IPS DF 6.9 (cell line): ENCODE data around the gene TAF4B.
"Not testable (repeated sequence)": the region's sequence is repeated elsewhere in the genome, so short reads cannot be mapped to it uniquely, and the experiment has no call there.

Experiments used
- DNase-seq: peaks from one replicate; pipeline ENCODE4 v3.0.0-alpha.2; 2013; ENCODE audit warnings: low read depth, low spot score
- H3K27ac ChIP-seq: one replicate; pipeline ENCODE4 v1.5.1; 2013; ENCODE audit warnings: low read length, control low read depth
- H3K27me3 ChIP-seq: 2 replicates; pipeline ENCODE4 v1.6.1; 2013; ENCODE audit warnings: mild to moderate bottlenecking, low read length; ENCODE audit not compliant: control insufficient read depth, insufficient read depth
- H3K36me3 ChIP-seq: 2 replicates; pipeline ENCODE4 v1.6.1; 2013; ENCODE audit warnings: low read length; ENCODE audit not compliant: control insufficient read depth, insufficient read depth
- H3K4me1 ChIP-seq: 2 replicates; pipeline ENCODE4 v1.6.1; 2013; ENCODE audit warnings: low read length; ENCODE audit not compliant: control insufficient read depth, insufficient read depth
- H3K4me3 ChIP-seq: 2 replicates; pipeline ENCODE4 v1.5.1; 2013; ENCODE audit warnings: mild to moderate bottlenecking, low read length
- H3K9me3 ChIP-seq: 2 replicates; pipeline ENCODE4 v1.6.1; 2013; ENCODE audit warnings: low read length, inconsistent platforms; ENCODE audit not compliant: control insufficient read depth, insufficient read depth
- WGBS: extraction: QIAGEN DNeasy Blood & Tissue Kit; methylation state at CpG from one replicate; pipeline ENCODE4 v1.1.7; 2013; ENCODE audit warnings: mixed read lengths, missing lambda C conversion rate; ENCODE audit not compliant: insufficient read length, insufficient coverage; 5-methylcytosine and 5-hydroxymethylcytosine counted together

The TAF4B gene

GRCh38 chr18:26237363-26237762 is 11.1 kb downstream of the TAF4B start:
- H3K27ac ChIP-seq, H3K4me3 ChIP-seq, H3K36me3 ChIP-seq, H3K4me1 ChIP-seq, DNase-seq, H3K27me3 ChIP-seq, H3K9me3 ChIP-seq: not testable (repeated sequence)
- WGBS = no CpG with 5 or more reads among the region's 2 CpGs

- H3K36me3 ChIP-seq, H3K4me3 ChIP-seq, H3K4me1 ChIP-seq, DNase-seq, H3K9me3 ChIP-seq, H3K27ac ChIP-seq, H3K27me3 ChIP-seq: not testable (repeated sequence)
- WGBS = no CpG with 5 or more reads among the region's 4 CpGs
Observed at GRCh38 chr18:26238718-26239117, 12.5 kb downstream of the TAF4B start.

DNA sequence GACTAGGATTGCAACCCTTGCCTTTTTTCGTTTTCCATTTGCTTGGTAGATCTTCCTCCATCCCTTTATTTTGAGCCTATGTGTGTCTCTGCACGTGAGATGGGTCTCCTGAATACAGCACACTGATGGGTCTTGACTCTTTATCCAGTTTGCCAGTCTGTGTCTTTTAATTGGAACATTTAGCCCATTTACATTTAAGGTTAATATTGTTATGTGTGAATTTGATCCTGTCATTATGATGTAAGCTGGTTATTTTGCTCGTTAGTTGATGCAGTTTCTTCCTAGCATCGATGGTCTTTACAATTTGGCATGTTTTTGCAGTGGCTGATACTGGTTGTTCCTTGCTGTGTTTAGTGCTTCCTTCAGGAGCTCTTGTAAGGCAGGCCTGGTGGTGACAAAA is 16.1 kb downstream of the TAF4B start:
- not testable (repeated sequence) for H3K27ac ChIP-seq, H3K4me1 ChIP-seq, H3K4me3 ChIP-seq, DNase-seq, H3K27me3 ChIP-seq, H3K36me3 ChIP-seq, H3K9me3 ChIP-seq
- no CpG with 5 or more reads among the region's 4 CpGs for WGBS

- not testable (repeated sequence) for H3K27me3 ChIP-seq, H3K9me3 ChIP-seq, H3K4me3 ChIP-seq, H3K27ac ChIP-seq, DNase-seq, H3K4me1 ChIP-seq, H3K36me3 ChIP-seq
- no CpG with 5 or more reads among the region's 5 CpGs for WGBS
Observed at GRCh38 chr18:26245434-26245833, 19.2 kb downstream of the TAF4B start.

- no peak overlapping the region for H3K27ac ChIP-seq
- no peak overlapping the region for H3K4me3 ChIP-seq
- H3K9me3 ChIP-seq = no peaks in the 10 kb centered on the region
- WGBS = no CpG with 5 or more reads among the region's 3 CpGs
- no peak for DNase-seq
- no peaks in the 10 kb centered on the region for H3K27me3 ChIP-seq
- no peaks in the 10 kb centered on the region for H3K36me3 ChIP-seq
- no peaks in the 10 kb centered on the region for H3K4me1 ChIP-seq
Observed at GRCh38 chr18:26252411-26252810, 26.2 kb downstream of the TAF4B start.

- not testable (repeated sequence) for H3K27me3 ChIP-seq, H3K4me3 ChIP-seq, H3K4me1 ChIP-seq, H3K9me3 ChIP-seq, H3K27ac ChIP-seq, H3K36me3 ChIP-seq, DNase-seq
Observed at GRCh38 chr18:26254808-26255207, 28.6 kb downstream of the TAF4B start.

GRCh38 chr18:26255695-26256622 is 29.7 kb downstream of the TAF4B start:
- DNase-seq = no peak
- no peaks in the 10 kb centered on the region for H3K4me1 ChIP-seq
- H3K36me3 ChIP-seq = no peaks in the 10 kb centered on the region
- H3K27ac ChIP-seq = no peak overlapping the region
- WGBS = no CpG with 5 or more reads among the region's 14 CpGs
- H3K4me3 ChIP-seq = no peak overlapping the region
- no peaks in the 10 kb centered on the region for H3K9me3 ChIP-seq
- no peaks in the 10 kb centered on the region for H3K27me3 ChIP-seq

- no CpG with 5 or more reads among the region's 3 CpGs for WGBS
- H3K9me3 ChIP-seq = no peaks in the 10 kb centered on the region
- no peaks in the 10 kb centered on the region for H3K36me3 ChIP-seq
- no peak overlapping the region for H3K27ac ChIP-seq
- no peaks in the 10 kb centered on the region for H3K27me3 ChIP-seq
- H3K4me1 ChIP-seq = no peaks in the 10 kb centered on the region
- DNase-seq = no peak
- H3K4me3 ChIP-seq = no peak overlapping the region
Observed at GRCh38 chr18:26258711-26259110, 32.5 kb downstream of the TAF4B start.

- H3K9me3 ChIP-seq, H3K4me3 ChIP-seq, H3K27me3 ChIP-seq, H3K36me3 ChIP-seq, H3K4me1 ChIP-seq, H3K27ac ChIP-seq, DNase-seq: not testable (repeated sequence)
- no CpG with 5 or more reads among the region's 4 CpGs for WGBS
Observed at GRCh38 chr18:26259416-26259815, 33.2 kb downstream of the TAF4B start.

GRCh38 chr18:26262156-26262555 is 35.9 kb downstream of the TAF4B start:
- no peak overlapping the region for H3K27ac ChIP-seq
- no peak for DNase-seq
- H3K9me3 ChIP-seq = no peaks in the 10 kb centered on the region
- no peak overlapping the region for H3K4me3 ChIP-seq
- no peaks in the 10 kb centered on the region for H3K27me3 ChIP-seq
- H3K36me3 ChIP-seq = no peaks in the 10 kb centered on the region
- H3K4me1 ChIP-seq = no peaks in the 10 kb centered on the region
- no CpG with 5 or more reads among the region's 4 CpGs for WGBS

DNA sequence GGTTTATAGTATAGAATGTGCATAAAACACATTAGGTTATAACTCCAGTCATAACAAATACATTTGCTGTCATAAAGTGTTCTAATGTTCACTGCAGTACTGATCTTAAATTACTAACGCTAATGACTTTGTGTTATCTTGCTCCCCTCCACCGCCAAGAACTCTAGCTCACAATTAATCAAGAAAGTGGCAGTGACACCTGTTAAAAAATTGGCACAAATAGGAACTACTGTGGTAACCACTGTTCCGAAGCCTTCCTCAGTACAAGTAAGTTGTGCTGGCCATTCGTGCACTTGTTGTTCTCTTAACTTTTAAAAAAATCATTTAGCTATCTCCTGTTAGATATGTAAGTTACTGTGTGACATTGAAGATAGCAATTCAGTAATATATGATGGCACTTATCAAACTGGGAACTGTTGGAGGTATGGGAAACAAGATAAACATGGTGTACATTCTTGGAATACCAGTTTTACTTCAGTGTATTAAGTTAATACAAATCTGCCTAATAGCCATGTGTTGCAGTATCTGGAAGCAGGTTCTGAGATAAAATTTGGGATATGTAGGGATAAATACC is 41.2 kb downstream of the TAF4B start:
- H3K36me3 ChIP-seq = no peaks in the 10 kb centered on the region; the same call in 1 of the 2 replicates
- no peaks in the 10 kb centered on the region for H3K27me3 ChIP-seq

More for the DNA sequence above, 41.2 kb downstream of the TAF4B start:
- H3K27ac ChIP-seq = no peak overlapping the region
- H3K4me1 ChIP-seq = no peaks in the 10 kb centered on the region
- no peak overlapping the region for H3K4me3 ChIP-seq
- WGBS = no CpG with 5 or more reads among the region's 4 CpGs
- no peaks in the 10 kb centered on the region for H3K9me3 ChIP-seq
- DNase-seq = no peak
